Measurements from ENCODE around the gene NLGN3.

NLGN3 gene

GRCh38 chrX:71183341-71183740, 38.7 kb downstream of the NLGN3 start:
- Histone ChIP-seq H3K27ac (ENCODE audit: poor library complexity, severe bottlenecking) (no peak overlapping the region), H3K4me3 (ENCODE audit: severe bottlenecking) (no peak overlapping the region)
- no peak for ATAC-seq (ENCODE audit: low read depth)

GRCh38 chrX:71184092-71184491, 39.5 kb downstream of the NLGN3 start:
- no peak for ATAC-seq (ENCODE audit: low read depth)
- peaks cover 5% of the 10 kb centered on the region for H3K4me1 ChIP-seq (ENCODE audit: insufficient read depth, poor library complexity, severe bottlenecking)
- H3K9me3 ChIP-seq (ENCODE audit: severe bottlenecking): no peaks in the 10 kb centered on the region
- H3K27me3 ChIP-seq (ENCODE audit: insufficient read depth, poor library complexity, severe bottlenecking): no peaks in the 10 kb centered on the region
- no peak overlapping the region for H3K27ac ChIP-seq (ENCODE audit: poor library complexity, severe bottlenecking)
- TF ChIP-seq CTCF (IDR thresholded peaks at IDR 0.05; ENCODE audit: poor library complexity, severe bottlenecking): no peak
- H3K4me3 ChIP-seq (ENCODE audit: severe bottlenecking): no peak overlapping the region
- no peak for DNase-seq (ENCODE audit: low spot score)
- H3K36me3 ChIP-seq (ENCODE audit: low read depth): no peaks in the 10 kb centered on the region

More at GRCh38 chrX:71183341-71183740, 38.7 kb downstream of the NLGN3 start:
- H3K36me3 ChIP-seq (ENCODE audit: low read depth): no peaks in the 10 kb centered on the region
- H3K9me3 ChIP-seq (ENCODE audit: severe bottlenecking): no peaks in the 10 kb centered on the region
- DNase-seq (ENCODE audit: low spot score): no peak
- TF ChIP-seq CTCF (IDR thresholded peaks at IDR 0.05; ENCODE audit: poor library complexity, severe bottlenecking): no peak
- H3K27me3 ChIP-seq (ENCODE audit: insufficient read depth, poor library complexity, severe bottlenecking): no peaks in the 10 kb centered on the region
- peaks cover 5% of the 10 kb centered on the region for H3K4me1 ChIP-seq (ENCODE audit: insufficient read depth, poor library complexity, severe bottlenecking)

GRCh38 chrX:71184803-71185495, 40.3 kb downstream of the NLGN3 start:
- ATAC-seq (ENCODE audit: low read depth): no peak
- Histone ChIP-seq H3K4me1 (ENCODE audit: insufficient read depth, poor library complexity, severe bottlenecking) (peaks cover 5% of the 10 kb centered on the region), H3K27me3 (ENCODE audit: insufficient read depth, poor library complexity, severe bottlenecking) (no peaks in the 10 kb centered on the region), H3K4me3 (ENCODE audit: severe bottlenecking) (no peak overlapping the region), H3K27ac (ENCODE audit: poor library complexity, severe bottlenecking) (no peak overlapping the region), H3K36me3 (ENCODE audit: low read depth) (no peaks in the 10 kb centered on the region), H3K9me3 (ENCODE audit: severe bottlenecking) (no peaks in the 10 kb centered on the region)
- no peak for TF ChIP-seq CTCF (IDR thresholded peaks at IDR 0.05; ENCODE audit: poor library complexity, severe bottlenecking)
- no peak for DNase-seq (ENCODE audit: low spot score)

GRCh38 chrX:71191248-71191647, 46.6 kb downstream of the NLGN3 start:
- no peaks in the 10 kb centered on the region for H3K9me3 ChIP-seq (ENCODE audit: severe bottlenecking)
- H3K36me3 ChIP-seq (ENCODE audit: low read depth): no peaks in the 10 kb centered on the region
- no peaks in the 10 kb centered on the region for H3K27me3 ChIP-seq (ENCODE audit: insufficient read depth, poor library complexity, severe bottlenecking)
- ATAC-seq (ENCODE audit: low read depth) (no peak), DNase-seq (ENCODE audit: low spot score) (no peak)
- H3K4me1 ChIP-seq (ENCODE audit: insufficient read depth, poor library complexity, severe bottlenecking): no peaks in the 10 kb centered on the region
- no peak overlapping the region for H3K4me3 ChIP-seq (ENCODE audit: severe bottlenecking)
- H3K27ac ChIP-seq (ENCODE audit: poor library complexity, severe bottlenecking): no peak overlapping the region
- no peak for TF ChIP-seq CTCF (IDR thresholded peaks at IDR 0.05; ENCODE audit: poor library complexity, severe bottlenecking)

- no peak for DNase-seq (ENCODE audit: low spot score)
- ATAC-seq (ENCODE audit: low read depth): no peak
- no peaks in the 10 kb centered on the region for H3K4me1 ChIP-seq (ENCODE audit: insufficient read depth, poor library complexity, severe bottlenecking)
- no peaks in the 10 kb centered on the region for H3K9me3 ChIP-seq (ENCODE audit: severe bottlenecking)
- no peaks in the 10 kb centered on the region for H3K27me3 ChIP-seq (ENCODE audit: insufficient read depth, poor library complexity, severe bottlenecking)
- no peaks in the 10 kb centered on the region for H3K36me3 ChIP-seq (ENCODE audit: low read depth)
- no peak overlapping the region for H3K4me3 ChIP-seq (ENCODE audit: severe bottlenecking)
- TF ChIP-seq CTCF (IDR thresholded peaks at IDR 0.05; ENCODE audit: poor library complexity, severe bottlenecking): no peak
- H3K27ac ChIP-seq (ENCODE audit: poor library complexity, severe bottlenecking): no peak overlapping the region
Observed at GRCh38 chrX:71195964-71196649, 51.5 kb downstream of the NLGN3 start.

Measured in RWPE2 (cell line).